ENCODE data around the gene GYS1.

GYS1 gene

DNA sequence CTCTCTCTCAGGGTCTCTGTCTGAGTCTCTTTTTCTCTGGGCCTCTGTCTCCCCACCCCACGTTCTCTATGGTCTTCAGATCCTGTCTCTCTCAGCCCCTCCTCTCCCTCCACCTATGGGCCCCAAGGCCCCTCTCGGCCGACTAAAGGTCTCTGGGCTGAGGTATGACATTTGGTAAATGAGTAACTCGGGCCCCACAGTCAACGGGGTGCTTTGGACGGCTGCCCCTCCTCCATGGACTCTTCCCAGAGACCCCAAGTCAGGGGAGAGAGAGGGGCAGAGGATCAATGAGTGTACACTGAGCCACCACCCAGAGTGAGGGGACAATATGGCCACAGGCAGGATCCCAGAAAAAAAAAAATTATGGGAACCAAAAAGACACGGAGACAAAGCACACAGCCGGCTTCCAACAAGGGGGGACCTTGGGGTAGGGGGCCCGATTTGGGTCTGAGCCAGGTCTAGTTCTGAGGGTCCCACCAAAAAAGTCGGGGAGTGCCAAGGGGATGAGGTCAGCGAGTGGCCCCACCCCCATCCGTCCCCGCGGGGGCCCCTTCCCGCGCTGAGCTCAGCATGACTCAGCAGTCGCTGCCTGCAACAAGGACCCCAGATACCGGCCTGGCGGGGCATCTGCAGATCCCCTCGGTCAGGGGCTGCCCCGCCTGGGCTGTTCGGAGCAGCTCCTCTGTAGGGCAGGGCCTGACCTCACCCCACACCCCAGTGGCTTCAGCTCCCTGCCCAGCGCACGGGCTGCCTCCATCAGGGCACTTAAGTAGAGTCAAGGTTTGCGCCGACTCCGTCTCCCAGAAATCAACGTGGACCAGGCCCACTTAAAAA, 29.5 kb downstream of the GYS1 start:
- peak; percentile 84 for DNase-seq

DNA sequence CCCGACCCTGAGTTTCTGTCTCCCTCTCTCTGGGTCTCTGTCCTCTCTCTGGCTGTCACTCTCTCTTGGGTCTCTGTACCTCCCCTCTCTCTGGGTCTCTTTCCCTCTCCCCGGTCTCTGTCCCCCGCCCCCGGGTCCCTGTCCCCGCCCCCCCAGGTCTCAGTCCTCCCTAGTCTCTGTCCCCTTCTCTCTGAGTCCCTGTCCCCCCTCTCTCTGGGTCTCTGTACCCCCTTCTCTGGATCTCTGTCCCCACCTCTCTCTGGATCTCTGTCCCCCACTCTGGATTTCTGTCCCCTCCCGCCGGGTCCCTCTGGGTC, 30.3 kb downstream of the GYS1 start:
- DNase-seq, result no peak

DNA sequence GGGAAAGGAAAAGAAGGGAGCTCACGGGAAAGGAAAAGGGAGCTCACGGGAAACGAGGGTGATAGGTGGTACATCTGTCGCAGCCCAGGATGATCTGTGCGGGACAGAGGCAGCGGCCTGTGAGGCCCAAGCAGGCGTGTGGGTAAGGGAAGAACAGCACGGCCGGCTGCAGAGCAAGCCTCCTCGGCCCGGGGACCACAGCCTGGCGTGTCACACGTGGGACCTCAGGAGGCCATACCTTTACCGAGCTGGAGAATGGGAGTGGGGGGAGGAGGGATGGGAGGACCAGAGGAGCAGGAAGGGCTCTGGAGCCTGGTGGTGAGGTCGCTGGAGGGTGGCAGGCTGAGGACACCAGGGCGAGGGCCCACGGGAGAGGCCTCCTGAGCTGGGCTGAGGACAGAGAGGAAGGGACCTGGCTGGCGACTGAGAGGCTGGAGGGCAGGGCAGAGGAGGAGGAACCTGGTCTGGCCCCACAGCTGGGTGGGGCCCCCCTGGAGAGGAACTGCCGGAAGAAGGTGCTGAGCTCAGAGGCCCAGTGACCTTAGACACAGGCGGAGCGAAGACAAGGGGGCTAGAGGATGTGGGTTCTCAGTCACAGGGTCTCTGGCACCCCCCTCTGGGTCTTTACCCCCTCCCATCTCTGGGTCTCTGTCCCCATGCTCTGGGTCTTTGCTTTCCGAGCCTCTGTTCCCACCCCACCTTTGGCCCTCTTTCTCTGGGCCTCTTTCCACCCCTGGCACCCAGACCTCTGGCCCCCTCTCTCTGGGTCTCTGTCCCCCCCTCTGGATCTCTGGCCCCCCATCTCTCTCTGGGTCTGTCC, 30.9 kb downstream of the GYS1 start:
- DNase-seq, result peak; percentile 13

DNA sequence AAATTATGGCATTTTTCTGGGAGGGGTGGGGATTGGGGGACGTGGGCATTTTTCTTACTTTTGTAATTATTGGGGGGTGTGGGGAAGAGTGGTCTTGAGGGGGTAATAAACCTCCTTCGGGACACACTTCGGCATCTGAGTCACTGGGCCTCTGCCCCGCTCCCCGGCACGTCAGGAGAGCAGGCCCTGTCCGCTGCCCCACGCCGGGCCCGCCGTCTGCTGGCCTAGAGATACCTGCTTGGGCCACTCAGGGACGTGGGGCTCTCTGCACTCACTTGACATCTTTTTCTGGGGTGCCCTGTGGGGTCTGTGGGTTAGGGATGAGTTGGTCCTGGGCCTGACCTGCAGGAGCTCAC, 31.5 kb downstream of the GYS1 start:
- no peak for DNase-seq

DNA sequence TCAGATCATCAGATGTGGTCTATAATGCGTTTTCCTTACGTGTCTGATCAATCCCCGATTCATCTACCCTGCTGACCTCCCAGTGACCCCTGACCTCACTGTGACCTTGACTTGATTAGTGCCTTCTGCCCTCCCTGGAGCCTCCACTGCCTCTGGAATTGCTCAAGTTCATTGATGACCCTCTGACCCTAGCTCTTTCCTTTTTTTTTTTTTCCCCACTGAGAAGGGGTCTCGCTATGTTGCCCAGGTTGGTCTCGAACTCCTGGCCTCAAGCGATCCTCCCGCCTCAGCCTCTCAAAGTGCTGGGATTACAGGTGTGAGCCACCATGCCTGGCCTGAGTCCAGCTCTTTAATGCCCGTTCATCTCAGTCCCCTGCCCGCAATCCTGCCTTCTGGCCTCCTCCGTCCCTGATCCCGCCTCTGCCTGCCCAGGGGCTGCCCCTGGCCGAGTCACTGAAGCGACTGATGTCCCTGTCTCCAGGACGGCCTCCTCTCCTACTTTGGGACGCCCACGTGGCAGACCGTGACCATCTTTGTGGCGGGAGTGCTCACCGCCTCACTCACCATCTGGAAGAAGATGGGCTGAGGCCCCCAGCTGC, 32.0 kb downstream of the GYS1 start:
- DNase-seq, result no peak

DNA sequence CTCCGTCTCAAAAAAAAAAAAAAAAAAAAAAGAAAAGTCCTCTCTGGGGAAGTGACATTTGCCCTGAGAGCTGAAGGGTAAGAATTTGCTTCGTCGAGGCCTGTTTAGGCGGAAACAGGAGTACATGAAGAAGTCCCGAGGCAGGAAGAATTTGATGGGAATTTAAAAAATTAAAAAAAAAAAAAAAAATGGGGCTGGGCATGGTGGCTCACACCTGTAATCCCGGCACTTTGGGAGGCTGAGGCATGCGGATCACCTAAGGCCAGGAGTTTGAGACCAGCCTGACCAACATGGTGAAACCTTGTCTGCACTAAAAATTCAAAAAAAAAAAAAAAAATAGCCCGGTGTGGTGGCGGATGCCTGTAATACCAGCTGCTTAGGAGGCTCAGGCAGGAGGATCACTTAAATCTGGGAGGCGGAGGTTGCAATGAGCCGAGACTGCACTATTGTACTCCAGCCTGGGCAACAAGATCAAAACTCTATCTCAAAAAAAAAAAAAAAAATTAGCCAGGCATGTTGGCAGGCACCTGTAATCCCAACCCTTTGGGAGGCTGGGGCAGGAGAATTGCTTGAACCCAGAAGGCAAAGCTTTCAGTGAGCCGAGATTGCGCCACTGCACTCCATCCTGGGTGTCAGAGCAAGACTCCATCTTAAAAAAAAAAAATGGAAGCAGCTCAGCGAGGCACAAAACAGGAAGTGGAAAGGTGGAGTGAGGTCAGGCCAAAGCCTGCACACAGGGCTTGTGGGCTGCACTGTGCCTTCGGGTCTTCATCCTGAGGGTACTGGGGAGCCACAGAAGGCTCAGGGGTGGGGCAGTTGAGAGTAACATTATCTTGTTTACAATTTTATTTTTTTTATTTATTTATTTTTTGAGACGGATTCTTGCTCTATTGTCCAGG, 33.5 kb downstream of the GYS1 start:
- no peak for DNase-seq

DNA sequence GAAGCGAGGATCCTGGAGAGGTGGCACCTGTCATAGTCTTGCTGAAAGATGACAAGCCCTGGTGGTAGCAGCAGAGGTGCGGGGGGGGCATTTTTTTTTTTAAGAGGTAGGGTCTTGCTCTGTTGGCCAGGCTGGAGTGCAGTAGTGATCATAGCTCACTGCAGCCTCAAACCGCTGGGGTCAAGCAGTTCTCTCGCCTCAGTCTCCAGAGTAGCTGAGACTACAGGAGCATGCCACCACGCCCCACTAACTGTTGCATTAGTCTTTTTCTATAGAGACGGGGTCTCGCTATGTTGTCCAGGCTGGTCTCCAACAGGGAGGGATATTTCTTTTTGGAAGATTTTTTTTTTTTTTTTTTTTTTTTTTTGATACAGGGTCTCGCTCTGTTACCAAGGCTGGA, 35.1 kb downstream of the GYS1 start:
- DNase-seq, result no peak

DNA sequence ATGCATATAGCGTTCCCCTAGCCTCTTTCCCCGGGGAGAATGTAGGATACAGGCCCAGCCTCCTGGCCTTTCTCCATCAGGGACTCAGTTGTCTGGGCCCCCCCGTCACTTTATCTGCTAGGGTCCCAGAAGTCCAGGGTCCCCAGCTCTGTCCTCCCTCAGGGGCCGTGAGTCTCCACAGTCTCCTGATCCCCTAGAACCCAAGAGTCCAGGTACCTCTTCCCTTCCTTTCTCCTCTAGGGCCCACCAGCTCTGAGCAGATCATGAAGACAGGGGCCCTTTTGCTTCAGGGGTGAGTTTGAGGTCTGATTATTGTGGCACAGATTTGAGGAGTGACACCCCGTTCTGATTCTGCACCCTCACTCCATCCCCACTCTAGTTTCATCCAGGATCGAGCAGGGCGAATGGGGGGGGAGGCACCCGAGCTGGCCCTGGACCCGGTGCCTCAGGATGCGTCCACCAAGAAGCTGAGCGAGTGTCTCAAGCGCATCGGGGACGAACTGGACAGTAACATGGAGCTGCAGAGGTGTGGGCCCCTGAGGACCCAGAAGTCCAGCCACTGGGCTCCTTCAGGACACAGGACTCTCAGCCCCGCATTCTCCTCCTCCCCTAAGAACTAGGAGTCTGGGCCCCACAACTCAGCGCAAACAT, 37.7 kb downstream of the GYS1 start:
- DNase-seq, result no peak

DNA sequence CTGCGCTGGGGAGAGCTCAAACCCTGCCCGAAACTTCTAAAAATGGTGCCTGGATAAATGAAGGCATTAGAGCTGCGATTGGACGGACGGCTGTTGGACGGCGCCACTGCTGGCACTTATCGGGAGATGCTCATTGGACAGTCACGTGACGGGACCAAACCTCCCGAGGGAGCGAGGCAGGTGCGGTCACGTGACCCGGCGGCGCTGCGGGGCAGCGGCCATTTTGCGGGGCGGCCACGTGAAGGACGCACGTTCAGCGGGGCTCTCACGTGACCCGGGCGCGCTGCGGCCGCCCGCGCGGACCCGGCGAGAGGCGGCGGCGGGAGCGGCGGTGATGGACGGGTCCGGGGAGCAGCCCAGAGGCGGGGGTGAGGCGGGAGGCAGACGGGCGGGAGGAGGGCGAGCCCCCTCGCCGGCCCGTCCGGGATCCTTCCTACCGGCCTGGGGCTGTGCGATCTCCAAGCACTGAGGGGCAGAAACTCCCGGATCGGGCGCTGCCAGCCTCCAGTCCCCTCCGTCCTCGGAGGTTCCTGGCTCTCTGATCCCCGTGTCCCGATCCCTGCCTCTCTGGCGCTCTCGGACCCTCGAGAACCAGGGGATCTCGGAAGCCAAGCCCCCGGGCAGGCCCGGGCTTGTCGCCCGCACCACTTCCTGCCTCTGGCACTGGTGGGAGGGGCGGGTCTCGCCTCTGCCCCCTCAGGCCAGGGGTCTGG, 38.4 kb downstream of the GYS1 start, which contains the start of gene BAX:
Gene BAX (plus strand): TSS at position 281 of the 713 bp plus-strand sequence. CDS start 54 bp downstream, at position 335.
- DNase-seq, result peak; percentile 96

DNA sequence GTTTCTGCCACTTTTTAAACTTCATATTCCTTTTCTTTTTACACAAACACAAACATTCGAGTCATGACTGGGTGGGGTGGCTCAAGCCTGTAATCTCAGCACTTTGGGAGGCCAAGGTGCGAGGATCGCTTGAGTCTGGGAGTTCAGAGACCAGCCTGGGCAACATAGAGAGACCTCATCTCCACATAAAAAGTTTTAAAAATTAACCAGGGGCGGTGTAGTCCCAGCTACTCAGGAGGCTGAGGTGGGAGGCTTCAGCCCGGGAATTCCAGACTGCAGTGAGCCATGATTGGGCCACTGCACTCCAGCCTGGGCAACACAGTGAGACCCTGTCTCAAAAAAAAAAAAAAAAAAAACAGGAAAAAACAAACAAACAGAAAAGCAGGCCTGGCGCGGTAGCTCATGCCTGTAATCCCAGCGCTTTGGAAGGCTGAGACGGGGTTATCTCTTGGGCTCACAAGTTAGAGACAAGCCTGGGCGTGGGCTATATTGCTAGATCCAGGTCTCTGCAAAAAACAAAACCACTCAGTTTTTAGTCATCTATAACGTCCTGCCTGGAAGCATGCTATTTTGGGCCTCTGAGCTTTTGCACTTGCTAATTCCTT, 39.0 kb downstream of the GYS1 start:
- no peak for DNase-seq

DNA sequence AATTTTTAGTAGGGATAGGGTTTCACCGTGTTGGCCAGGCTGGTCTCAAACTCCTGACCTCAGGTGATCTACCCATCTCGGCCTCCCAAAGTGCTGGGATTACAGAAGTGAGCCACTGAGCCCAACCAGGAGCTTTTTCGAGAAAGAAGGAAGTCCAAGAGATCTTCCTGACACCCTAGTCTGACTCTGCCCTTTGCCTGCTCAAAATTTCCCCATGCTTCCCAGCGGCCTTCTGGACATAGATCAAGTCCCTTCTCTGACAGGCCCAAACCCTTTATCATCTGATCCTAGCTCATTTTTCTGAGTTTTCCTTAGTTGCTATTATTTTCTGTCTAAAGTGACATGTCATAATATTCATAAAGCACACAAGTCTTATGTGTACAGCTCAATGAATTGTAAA, 40.0 kb downstream of the GYS1 start:
- no peak for DNase-seq

DNA sequence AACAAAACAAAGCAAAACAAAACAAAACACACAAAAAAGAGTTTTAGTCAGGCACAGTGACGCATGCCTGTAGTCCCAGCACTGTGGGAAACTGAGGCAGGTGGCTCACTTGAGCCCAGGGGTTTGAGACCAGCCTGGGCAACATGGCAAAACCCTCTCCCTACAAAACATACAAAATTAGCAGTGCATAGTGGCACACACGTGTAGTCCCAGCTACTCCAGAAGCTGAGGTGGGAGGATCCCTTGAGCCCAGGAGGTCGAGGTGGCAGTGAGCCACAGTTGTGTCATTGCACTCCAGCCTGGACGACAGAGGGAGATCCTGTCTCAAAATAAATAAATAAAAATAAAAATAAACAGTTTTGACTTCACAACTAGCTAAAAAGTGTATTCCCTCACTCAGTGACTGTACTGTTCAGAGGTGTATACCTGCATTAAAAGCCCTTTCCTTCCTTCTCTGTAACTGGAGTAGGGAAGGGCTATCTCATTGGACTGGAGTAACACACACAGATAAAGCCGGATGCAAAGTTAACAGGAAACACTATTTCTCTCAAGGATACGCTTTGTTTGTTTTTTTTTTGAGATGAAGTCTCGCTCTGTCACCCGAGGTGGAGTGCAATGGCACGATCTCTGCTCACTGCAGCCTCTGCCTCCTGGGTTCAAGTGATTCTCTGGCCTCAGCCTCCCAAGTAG, 42.1 kb downstream of the GYS1 start:
- DNase-seq, result no peak

DNA sequence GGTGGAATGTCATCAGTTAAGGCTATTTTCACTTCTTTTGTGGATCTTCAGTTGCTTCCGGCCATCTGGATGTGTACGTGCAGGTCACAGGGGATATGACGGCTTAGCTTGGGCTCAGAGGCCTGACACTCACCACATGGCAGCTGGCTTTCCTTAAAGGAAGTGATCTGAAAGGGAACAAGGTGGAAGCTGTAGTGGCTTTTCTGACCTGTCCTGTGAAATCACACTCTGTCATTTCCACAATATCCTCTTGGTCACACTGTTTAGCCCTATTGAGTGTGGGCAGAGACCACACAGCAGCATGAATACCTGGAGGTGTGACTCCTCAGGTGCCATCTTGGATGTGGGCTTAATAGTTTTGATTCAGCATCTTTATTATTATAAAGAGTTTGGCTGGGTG, 43.0 kb downstream of the GYS1 start:
- no peak for DNase-seq

DNA sequence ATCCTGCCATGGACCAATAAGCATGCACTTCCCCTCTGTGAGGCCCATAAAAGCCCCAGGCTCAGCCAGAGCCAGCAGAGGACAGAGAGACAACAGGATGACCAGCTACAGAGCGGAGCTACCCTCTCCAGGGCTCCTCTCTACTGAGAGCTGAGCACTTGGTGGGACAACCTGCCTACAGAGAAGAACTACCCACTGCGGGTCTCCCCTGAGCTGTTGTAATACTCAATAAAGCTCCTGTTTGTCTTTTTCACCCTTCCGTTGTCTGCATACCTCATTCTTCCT, 45.9 kb downstream of the GYS1 start:
- no peak for DNase-seq

DNA sequence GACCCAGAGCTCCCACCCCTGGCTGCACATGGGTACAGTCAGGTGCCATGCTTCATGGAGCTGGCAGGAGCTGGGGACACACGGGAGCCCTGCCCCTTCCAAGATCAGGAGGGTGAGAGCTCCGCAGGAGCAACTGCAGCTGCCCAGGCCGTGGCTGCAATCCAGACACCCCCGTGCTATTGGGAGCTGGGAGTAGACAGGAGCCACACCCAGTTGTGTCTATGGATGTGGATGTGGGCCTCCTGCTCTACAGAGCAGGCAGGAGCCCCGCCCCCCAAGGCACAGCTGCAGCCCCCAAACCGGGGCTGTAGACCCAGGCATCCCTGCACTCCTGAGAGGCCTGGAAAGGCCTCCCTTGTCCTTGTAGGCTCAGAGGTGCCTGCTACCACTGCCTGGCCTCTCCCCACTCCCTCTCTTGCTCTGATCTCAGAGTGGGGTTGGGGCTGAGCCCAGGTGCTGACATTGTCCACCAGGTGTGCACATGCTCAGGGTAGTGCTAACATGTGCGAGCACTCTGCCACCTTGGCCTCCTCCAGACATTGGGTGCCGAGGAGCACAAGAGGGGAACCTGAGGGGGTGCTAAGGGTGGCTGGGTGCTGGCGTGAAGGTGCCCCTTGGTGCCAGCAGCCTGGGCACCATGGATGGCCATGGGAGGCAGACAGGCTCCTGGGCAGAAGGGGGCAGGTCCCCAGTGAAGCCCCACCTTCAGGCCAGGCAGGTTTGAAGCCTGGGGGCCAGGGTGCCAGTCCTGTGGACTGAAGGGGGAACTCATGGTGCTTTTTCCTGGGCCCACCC, 46.4 kb downstream of the GYS1 start:
- DNase-seq, result no peak

DNA sequence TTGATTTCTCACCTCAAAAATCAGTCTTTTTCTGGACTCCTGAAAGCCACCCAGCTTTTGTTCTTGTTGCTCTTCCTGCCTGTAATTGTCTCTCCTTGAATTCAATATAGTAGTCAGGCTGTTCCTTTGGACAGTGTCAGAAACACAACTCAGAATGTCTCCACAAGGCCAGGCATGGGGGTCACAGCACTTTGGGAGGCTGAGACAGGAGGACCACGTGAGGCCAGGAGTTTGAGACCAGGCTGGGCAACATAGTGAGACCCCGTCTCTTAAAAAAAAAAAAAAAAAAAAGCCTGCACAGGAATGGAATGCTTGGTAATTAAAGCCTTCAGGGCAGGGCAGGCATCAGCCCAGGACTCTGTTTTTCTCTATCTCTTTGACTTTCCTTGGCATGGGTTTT, 47.3 kb downstream of the GYS1 start:
- no peak for DNase-seq

DNA sequence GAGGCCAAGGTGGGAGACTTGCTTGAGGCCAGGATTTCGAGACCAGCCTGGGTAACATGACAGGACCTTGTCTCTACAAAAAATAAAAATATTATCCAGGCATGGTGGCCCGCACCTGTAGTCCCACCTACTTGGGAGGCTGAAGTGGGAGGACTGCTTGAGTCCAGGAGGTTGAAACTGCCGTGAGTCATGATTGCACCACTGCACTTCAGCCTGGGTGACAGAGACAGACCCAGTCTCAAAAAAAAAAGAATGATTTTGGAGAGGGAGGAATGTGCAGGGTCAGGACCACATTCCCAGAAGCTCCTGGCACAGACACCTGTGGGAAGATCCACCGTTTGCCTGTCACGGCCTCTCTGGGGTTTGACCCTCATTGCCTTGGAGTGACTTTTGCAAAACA, 47.7 kb downstream of the GYS1 start:
- DNase-seq, result no peak

DNA sequence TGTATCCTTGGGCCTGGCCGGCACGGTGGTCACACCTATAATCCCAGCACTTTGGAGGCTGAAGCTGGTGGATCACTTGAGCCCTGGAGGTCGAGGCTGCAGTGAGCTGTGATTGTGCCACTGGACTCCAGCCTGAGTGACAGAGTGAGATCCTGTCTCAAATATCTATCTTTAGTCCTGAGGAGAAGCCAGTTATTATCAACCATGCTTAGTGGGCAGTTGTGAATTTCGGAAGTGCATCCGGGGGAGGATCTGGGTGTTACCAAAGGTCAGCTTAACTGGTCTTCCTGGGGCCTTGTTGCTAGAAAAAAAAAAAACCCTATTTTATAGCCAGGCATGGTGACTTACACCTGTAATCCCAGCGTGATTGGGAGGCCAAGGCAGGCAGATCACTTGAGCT, 50.0 kb downstream of the GYS1 start:
- DNase-seq, result no peak

DNA sequence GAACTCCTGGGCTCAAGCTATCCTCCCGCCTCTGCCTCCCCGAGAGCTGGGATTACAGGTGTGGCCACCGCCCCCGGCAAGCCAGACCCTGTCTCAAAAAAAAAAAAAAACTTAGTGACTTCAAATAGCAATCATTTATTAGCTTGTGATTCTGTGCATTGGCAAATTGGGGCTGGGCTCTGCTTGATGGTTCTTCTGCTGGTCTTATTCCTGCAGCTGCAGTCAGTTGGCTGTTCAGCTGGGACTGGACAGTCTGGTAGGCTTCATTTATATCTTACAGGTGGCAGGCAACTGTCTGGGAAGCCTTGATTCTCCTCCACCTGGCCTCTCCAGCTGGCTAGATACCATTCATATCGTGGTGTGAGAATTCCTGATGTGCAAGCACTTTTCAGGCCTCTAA, 52.2 kb downstream of the GYS1 start:
- no peak for DNase-seq

DNA sequence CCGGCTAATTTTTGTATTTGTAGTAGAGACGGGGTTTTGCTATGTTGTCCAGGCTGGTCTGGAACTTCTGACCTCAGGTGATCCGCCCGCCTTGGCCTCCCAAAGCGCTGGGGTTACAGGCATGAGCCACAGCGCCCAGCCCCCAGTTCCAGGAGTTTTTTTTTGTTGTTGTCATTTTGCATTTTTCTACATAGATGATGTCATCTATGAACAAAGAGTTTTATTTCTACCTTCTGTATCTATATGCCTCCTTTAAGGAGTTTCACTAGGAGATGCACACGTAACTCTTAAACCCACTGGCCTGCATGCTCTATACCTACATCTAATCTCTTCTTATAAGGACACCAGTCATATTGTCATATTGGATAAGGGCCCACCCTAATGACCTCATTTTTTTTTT, 54.9 kb downstream of the GYS1 start:
- DNase-seq, result no peak
